Progenitor cell of endocrine pancreas (in vitro differentiated cells): ENCODE measurements around the gene NPFFR1. TPM values are rescaled to one million over a fixed set of nuclear protein-coding genes. Genes with fewer than 3 reads are reported as not detected.
"Not testable (repeated sequence)": the region's sequence is repeated elsewhere in the genome, so short reads cannot be mapped to it uniquely, and the experiment has no call there.

Source experiments
- DNase-seq: peaks from one replicate; pipeline ENCODE4 v3.0.0; 2021; ENCODE audit warnings: low spot score; ENCODE audit not compliant: unreplicated experiment
- H3K27ac Mint-ChIP-seq: 2 replicates; pipeline ENCODE4 v1.8.0; 2021; ENCODE audit warnings: mild to moderate bottlenecking, moderate library complexity, mixed read lengths
- H3K27me3 Mint-ChIP-seq: 2 replicates; pipeline ENCODE4 v1.8.0; 2021; ENCODE audit warnings: mixed read lengths
- H3K36me3 Mint-ChIP-seq: 2 replicates; pipeline ENCODE4 v1.8.0; 2022; ENCODE audit warnings: mixed read lengths; ENCODE audit not compliant: insufficient read depth
- H3K4me1 Mint-ChIP-seq: 2 replicates; pipeline ENCODE4 v1.8.0; 2021; ENCODE audit warnings: low read depth, mixed read lengths
- H3K4me3 Mint-ChIP-seq: 2 replicates; pipeline ENCODE4 v1.8.0; 2021; ENCODE audit warnings: low read depth, mild to moderate bottlenecking, moderate library complexity, mixed read lengths
- H3K9me3 Mint-ChIP-seq: 2 replicates; pipeline ENCODE4 v1.8.0; 2021; ENCODE audit warnings: low read depth, mixed read lengths
- total RNA-seq: library from RNA; stranded (reverse); gene quantifications from 2 replicates; pipeline ENCODE4 v1.2.1, GENCODE V29; 2021
- TF ChIP-seq, protein P1 (sequence below): fragments of 200-600 bp; sonication (generic); IDR thresholded peaks from one replicate; pipeline ENCODE4 v1.5.0; 2021; ENCODE audit warnings: antibody characterized with exemption, mild to moderate bottlenecking; ENCODE audit not compliant: unreplicated experiment

NPFFR1 gene
- total RNA-seq, 1 donor from 2014 or later = not detected

DNA sequence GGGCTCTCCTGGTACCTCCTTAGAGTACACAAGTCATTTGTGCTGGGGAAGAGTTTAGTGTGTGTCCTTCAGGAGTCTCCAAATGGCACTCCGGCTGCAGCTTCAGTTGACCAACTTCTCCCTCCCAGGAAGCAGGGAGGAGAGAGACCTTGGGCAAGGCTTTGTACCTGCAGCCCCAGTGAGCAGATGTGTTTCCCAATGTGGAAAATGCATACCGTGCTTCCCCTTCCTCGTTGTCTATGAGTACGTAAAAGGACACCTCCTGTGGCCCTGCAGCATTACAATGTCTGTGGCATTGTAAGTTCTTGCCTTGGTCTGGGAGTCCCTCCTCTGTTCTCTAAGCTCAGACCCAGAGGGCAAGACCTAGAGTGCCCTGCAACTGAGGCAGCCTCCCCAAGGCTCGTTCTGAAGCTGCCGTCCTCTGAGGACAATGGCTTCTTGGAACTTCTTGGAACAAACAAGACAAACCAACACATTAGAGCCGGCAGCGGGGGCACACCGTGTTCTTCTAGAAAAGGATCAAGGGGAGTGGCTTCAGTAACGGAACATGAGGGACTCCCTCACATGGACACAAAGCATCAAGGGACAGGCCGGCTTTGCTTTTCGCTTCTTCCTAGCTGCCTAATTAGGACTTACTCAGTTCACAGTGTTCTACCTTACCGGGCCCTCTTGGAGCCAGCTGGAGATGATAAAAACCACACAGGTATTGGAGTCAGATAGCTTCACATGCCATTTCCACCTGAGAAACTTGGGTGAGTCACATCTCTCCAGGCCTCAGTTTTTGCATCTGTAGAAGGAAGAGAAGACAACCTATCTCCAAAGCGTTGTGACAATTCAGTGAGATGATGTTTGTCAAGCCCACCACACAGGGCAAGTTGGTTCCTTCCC, 29.7 kb downstream of the NPFFR1 start:
- DNase-seq = no peak
- Mint-ChIP-seq H3K27me3 (no peaks in the 10 kb centered on the region), H3K4me1 (peaks cover 1% of the 10 kb centered on the region), H3K36me3 (no peaks in the 10 kb centered on the region), H3K4me3 (no peak overlapping the region), H3K27ac (no peak overlapping the region), H3K9me3 (no peaks in the 10 kb centered on the region)
- TF ChIP-seq, protein P1, sequence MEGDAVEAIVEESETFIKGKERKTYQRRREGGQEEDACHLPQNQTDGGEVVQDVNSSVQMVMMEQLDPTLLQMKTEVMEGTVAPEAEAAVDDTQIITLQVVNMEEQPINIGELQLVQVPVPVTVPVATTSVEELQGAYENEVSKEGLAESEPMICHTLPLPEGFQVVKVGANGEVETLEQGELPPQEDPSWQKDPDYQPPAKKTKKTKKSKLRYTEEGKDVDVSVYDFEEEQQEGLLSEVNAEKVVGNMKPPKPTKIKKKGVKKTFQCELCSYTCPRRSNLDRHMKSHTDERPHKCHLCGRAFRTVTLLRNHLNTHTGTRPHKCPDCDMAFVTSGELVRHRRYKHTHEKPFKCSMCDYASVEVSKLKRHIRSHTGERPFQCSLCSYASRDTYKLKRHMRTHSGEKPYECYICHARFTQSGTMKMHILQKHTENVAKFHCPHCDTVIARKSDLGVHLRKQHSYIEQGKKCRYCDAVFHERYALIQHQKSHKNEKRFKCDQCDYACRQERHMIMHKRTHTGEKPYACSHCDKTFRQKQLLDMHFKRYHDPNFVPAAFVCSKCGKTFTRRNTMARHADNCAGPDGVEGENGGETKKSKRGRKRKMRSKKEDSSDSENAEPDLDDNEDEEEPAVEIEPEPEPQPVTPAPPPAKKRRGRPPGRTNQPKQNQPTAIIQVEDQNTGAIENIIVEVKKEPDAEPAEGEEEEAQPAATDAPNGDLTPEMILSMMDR = no peak

DNA sequence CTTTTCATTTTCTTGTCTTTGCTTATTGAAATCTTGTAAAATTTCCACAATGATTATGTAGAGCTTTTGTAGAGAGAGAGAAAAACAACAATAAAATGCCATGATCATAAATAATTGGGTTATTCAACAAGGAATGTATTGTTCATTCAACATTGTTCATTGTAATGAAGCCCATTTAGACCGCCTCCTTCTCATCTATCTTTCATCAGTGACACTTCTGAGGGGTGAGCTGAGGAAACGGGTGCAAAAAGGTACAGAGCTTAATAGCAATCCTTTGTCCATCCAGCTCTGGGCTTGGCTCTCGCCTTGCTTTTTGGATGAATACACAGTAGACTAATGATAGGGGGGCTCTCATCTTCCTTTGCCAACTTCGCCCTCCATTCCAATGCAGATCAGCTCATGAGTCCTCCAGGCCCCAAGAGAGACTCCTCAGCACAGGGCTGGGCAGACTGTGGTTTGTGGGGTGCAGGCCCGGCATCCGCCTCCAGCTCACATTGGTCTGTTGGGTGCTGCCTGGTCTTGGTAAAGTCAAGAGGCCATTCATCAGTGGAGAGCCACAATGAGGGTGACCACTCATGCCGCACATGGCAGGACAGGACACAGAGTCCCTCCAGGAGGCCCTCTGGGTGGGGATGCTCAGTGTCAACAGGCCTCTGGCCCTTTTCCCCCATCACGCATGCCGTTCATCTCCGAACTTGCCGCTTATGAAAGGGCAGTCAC, 32.7 kb downstream of the NPFFR1 start:
- Mint-ChIP-seq H3K36me3 (no peaks in the 10 kb centered on the region), H3K27ac (no peak overlapping the region), H3K9me3 (no peaks in the 10 kb centered on the region), H3K27me3 (peaks cover 3% of the 10 kb centered on the region), H3K4me3 (no peak overlapping the region), H3K4me1 (peaks cover 4% of the 10 kb centered on the region)
- DNase-seq = no peak
- TF ChIP-seq, protein P1 = no peak

DNA sequence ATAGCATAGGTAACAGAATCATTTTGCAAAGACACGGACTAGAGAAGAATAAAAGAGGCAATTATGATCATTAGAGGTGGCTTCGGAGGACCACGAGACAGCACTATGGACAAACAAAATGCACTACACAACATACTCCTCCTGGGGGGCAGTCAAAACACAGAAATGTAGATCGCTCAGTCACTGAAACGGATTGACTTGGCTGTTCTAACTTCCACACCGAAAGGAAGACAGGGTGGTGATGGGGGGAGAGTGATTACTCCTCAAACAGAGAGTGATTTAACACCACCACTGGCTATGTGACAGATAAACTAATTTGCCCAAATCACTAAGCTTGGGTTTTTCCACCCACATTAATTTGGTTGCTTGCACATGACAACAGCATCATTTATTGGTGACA, 36.4 kb downstream of the NPFFR1 start:
- Mint-ChIP-seq H3K27ac (peak overlapping the region; percentile 17), H3K4me1 (peaks cover 3% of the 10 kb centered on the region), H3K27me3 (peaks cover 20% of the 10 kb centered on the region), H3K4me3 (no peak overlapping the region), H3K36me3 (no peaks in the 10 kb centered on the region), H3K9me3 (no peaks in the 10 kb centered on the region)
- TF ChIP-seq, protein P1 = no peak
- no peak for DNase-seq

DNA sequence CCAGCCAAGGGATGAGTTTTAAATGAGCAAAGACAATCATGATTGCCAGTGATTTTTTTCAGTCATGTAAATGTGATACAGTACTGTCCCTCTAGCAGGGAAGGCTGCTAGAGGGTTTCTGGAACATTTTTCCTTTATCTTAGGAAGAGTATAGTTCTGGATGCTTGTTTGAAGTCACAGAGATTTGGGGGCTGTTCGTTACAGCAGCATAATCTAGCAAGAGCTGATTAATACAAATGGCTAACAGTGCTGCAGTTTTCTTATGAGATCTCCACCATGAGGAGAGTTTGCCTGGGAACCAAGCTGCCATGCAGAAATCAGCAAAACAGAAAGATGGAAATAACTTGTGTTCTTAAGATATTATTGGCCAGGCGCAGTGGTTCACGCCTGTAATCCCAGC, 42.7 kb downstream of the NPFFR1 start:
- H3K27me3 Mint-ChIP-seq = peaks cover 23% of the 10 kb centered on the region
- TF ChIP-seq, protein P1 = no peak
- H3K4me3 Mint-ChIP-seq = no peak overlapping the region
- peaks cover 12% of the 10 kb centered on the region for H3K9me3 Mint-ChIP-seq
- peaks cover 4% of the 10 kb centered on the region for H3K36me3 Mint-ChIP-seq
- DNase-seq = no peak
- peaks cover 6% of the 10 kb centered on the region for H3K4me1 Mint-ChIP-seq
- H3K27ac Mint-ChIP-seq = no peak overlapping the region

DNA sequence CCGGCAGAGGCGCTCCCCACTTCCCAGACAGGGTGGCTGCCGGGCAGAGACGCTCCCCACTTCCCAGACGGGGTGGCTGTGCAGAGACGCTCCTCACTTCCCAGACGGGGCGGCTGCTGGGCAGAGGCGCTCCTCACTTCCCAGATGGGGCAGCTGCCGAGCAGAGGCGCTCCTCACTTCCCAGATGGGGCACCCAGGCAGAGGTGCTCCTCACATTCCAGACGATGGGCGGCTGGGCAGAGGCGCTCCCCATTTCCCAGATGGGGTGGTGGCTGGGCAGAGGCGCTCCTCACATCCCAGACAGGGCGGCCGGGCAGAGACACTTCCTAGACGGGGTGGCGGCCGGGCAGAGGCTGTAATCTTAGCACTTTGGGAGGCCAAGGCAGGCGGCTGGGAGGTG, 43.8 kb downstream of the NPFFR1 start:
- peaks cover 16% of the 10 kb centered on the region for H3K27me3 Mint-ChIP-seq
- not testable (repeated sequence) for H3K36me3 Mint-ChIP-seq, H3K4me3 Mint-ChIP-seq, H3K4me1 Mint-ChIP-seq, H3K27ac Mint-ChIP-seq, DNase-seq
- H3K9me3 Mint-ChIP-seq = peaks cover 12% of the 10 kb centered on the region

DNA sequence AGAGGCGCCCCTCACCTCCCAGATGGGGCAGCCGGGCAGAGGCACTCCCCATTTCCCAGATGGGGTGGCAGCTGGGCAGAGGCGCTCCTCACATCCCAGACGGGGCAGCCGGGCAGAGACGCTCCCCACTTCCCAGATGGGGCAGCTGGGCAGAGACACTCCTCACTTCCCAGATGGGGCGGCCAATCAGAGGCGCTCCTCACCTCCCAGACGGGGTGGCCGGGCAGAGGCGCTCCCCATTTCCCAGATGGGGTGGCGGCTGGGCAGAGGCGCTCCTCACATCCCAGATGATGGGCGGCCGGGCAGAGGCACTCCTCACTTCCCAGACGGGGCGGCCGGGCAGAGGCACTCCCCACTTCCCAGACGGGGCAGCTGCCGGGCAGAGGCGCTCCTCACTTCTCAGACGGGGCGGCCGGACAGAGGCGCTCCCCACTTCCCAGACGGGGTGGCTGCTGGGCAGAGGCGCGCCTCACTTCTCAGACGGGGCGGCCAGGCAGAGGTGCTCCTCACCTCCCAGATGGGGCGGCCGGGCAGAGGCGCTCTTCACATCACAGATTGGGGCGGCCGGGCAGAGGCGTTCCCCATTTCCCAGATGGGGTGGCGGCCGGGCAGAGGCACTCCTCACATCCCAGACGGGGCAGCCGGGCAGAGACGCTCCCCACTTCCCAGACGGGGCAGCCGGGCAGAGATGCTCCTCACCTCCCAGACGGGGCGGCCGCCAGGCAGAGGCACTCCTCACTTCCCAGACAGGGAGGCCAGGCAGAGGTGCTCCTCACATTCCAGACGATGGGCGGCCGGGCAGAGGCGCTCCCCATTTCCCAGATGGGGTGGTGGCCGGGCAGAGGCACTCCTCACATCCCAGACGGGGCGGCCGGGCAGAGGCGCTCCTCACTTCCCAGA, 44.5 kb downstream of the NPFFR1 start:
- H3K9me3 Mint-ChIP-seq = peaks cover 12% of the 10 kb centered on the region

DNA sequence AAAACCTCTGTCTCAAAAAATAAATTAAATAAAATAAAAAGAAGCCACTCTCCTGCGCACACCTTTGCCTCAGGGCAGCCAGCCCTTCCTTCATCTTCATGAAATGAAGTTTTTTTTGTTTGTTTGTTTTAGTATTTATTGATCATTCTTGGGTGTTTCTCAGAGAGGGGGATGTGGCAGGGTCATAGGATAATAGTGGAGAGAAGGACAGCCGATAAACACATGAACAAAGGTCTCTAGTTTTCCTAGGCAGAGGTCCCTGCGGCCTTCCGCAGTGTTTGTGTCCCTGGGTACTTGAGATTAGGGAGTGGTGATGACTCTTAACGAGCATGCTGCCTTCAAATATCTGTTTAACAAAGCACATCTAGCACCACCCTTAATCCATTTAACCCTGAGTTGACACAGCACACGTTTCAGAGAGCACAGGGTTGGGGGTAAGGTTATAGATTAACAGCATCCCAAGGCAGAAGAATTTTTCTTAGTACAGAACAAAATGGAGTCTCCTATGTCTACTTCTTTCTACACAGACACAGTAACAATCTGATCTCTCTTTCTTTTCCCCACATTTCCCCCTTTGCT, 45.8 kb downstream of the NPFFR1 start:
- Mint-ChIP-seq H3K4me1 (peaks cover 10% of the 10 kb centered on the region), H3K9me3 (peaks cover 12% of the 10 kb centered on the region)
- DNase-seq, H3K4me3 Mint-ChIP-seq, H3K27me3 Mint-ChIP-seq, H3K27ac Mint-ChIP-seq, H3K36me3 Mint-ChIP-seq: not testable (repeated sequence)

More for the DNA sequence above, 44.5 kb downstream of the NPFFR1 start:
- not testable (repeated sequence) for H3K4me1 Mint-ChIP-seq, DNase-seq, H3K4me3 Mint-ChIP-seq, H3K36me3 Mint-ChIP-seq, H3K27ac Mint-ChIP-seq
- H3K27me3 Mint-ChIP-seq = peaks cover 12% of the 10 kb centered on the region
